GM19468 (cell line): ENCODE measurements around the gene ZNF662.

Experiments used
- ATAC-seq: cut with Tn5 transposase; IDR thresholded peaks from one replicate; pipeline ENCODE4 v1.9.1; 2021; ENCODE audit warnings: mild to moderate bottlenecking, moderate library complexity, moderate number of reproducible peaks; ENCODE audit not compliant: unreplicated experiment; ENCODE audit errors: extremely low read depth

The ZNF662 gene

GRCh38 chr3:42934910-42935309 lies 29.0 kb downstream of the ZNF662 start:
- ATAC-seq = no peak

- ATAC-seq = no peak
Measured at GRCh38 chr3:42935472-42935871, 29.5 kb downstream of the ZNF662 start.

DNA sequence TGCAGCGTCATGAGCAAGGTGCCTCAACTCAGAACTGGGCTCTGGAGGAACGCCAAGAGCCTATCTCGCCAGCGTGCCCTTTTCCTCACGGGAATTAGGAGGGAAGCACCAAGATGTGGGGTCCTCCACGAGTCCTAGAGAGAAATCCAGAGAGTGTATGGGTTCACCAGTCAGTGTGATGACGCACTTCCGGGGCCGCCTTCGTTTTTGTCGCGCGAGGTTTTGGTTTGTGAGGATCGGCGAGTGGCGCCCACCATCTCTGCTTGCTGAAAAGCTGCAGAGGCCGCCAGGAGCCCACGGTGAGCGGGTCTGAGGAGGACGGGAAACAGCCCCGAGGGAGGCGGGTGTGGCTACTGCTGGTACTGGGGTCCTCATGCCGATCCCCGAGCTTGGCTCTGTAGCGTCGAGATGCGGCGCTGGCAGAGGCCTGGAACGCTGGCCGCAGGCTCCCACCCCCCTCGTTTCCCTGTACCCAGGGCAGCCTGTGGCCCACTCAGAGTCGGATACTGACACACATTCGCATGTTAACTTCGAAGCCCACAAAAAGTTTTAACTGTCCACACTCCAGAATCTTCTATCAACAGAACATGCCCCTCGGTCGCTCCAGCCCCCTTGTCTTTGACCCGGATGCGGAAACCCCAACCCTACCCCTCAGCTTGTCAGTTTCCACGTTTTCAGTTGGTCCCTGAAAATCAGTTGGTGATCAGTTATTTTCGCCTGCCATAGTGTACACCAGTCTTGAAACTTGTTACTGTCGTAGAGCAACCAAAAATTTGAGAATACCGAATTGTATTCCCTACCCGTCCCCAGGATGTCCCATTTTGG lies 30.4 kb downstream of the ZNF662 start:
- no peak for ATAC-seq

- ATAC-seq = no peak
Measured at GRCh38 chr3:42937334-42937733, 31.4 kb downstream of the ZNF662 start.

DNA sequence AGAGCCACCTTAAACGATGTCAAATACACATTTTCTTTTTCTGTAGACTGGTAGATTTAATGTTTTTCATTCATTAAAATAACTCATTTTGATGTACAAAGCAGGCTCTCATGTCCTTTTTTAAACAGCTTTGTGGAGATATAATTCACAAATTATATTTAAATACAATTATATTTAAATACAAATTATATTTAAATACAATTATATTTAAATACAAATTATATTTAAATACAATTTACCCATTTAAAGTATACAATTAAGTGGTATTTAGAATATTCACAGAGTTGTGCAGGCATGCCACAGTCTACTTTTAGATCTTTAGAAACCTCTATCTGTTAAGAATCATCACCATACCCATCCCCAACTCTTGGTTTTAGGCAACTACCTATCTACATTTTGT lies 36.8 kb downstream of the ZNF662 start:
- no peak for ATAC-seq

- ATAC-seq = no peak
Measured at GRCh38 chr3:42946050-42946449, 40.1 kb downstream of the ZNF662 start.

DNA sequence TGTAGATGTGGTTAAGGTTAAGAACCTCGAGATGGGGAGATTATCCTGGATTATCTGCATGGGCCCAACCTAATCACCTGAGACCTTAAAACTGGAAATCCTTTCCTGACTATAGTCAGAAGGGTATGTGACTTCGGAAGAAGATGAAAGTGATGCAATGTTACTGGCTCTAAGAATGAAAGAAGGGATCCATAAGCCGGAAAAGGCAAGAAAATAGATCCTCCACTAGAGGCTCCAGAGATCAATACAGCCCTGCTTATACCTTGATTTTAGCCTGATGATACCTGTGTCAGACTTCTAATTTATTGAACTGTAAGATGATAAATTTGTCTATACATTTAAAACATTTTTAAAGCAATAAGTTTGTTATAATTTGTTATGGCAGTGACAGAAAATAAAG lies 51.6 kb downstream of the ZNF662 start:
- no peak for ATAC-seq

GRCh38 chr3:42960282-42960681 lies 54.3 kb downstream of the ZNF662 start:
- ATAC-seq = no peak

GRCh38 chr3:42960786-42961185 lies 54.8 kb downstream of the ZNF662 start:
- ATAC-seq = no peak

GRCh38 chr3:42961633-42962032 lies 55.7 kb downstream of the ZNF662 start:
- ATAC-seq = no peak

DNA sequence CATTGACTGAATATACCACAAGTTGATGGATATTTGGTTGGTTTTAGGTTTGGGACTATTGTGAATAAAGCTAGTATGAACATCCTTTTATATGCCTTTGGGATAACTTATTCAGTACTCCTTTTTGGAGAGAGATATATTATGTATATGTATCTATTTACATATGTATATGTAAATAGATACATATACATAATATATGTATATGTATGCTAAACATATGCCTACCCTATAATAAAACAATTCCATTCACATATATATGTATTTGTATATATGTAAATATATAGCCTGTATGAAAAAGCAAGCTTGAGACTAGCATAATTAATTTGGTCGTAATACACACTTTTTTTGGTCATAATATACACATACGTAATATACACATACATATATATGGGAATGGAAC lies 57.3 kb downstream of the ZNF662 start:
- ATAC-seq = no peak

GRCh38 chr3:42964266-42964665 lies 58.3 kb downstream of the ZNF662 start:
- no peak for ATAC-seq
